Neural cell (in vitro differentiated cells): Measurements from ENCODE around the gene SLC25A21. TPM values are rescaled to one million over a fixed set of nuclear protein-coding genes. Genes with fewer than 3 reads are reported as not detected.

Experiments
- H2AFZ ChIP-seq: fragments of 200-600, 300-800 bp; sonication (generic), shearing (Covaris generic); 2 replicates; pipeline ENCODE4 v1.6.0; 2014; ENCODE audit warnings: low read depth, mild to moderate bottlenecking, antibody characterized with exemption, low read length, moderate library complexity
- H3F3A ChIP-seq: fragments of 200-600 bp; shearing (Covaris generic); 2 replicates; pipeline ENCODE4 v1.6.1; 2016; ENCODE audit warnings: mild to moderate bottlenecking, moderate library complexity, mixed read lengths, antibody characterized with exemption, low read length; ENCODE audit not compliant: insufficient read depth, poor library complexity, severe bottlenecking
- H3K27ac ChIP-seq: fragments of 200-600, 300-800 bp; sonication (generic), shearing (Covaris generic); 2 replicates; pipeline ENCODE4 v1.5.1; 2014; ENCODE audit warnings: mild to moderate bottlenecking, low read length, moderate library complexity
- H3K27me3 ChIP-seq: fragments of 300-800, 200-600 bp; sonication (generic), shearing (Covaris generic); 2 replicates; pipeline ENCODE4 v1.6.0; 2014; ENCODE audit warnings: mild to moderate bottlenecking, low read depth, low read length, moderate library complexity; ENCODE audit not compliant: insufficient read depth
- H3K36me3 ChIP-seq: fragments of 300-800, 200-600 bp; sonication (generic), shearing (Covaris generic); 2 replicates; pipeline ENCODE4 v1.5.1; 2014; ENCODE audit warnings: mild to moderate bottlenecking, antibody characterized with exemption, low read length, moderate library complexity; ENCODE audit not compliant: insufficient read depth
- H3K4me2 ChIP-seq: fragments of 300-800, 200-600 bp; sonication (generic), shearing (Covaris generic); 2 replicates; pipeline ENCODE4 v1.6.0; 2014; ENCODE audit warnings: mild to moderate bottlenecking, low read length
- H3K4me3 ChIP-seq: fragments of 300-800, 200-600 bp; sonication (generic), shearing (Covaris generic); 2 replicates; pipeline ENCODE4 v1.5.1; 2014; ENCODE audit warnings: mild to moderate bottlenecking, low read length, moderate library complexity
- H3K79me2 ChIP-seq: fragments of 200-600 bp; shearing (Covaris generic); replicated peaks from 2 replicates; pipeline ENCODE4 v1.6.0; 2014; ENCODE audit warnings: mild to moderate bottlenecking, low read length, moderate library complexity; ENCODE audit not compliant: insufficient read depth
- H3K9ac ChIP-seq: fragments of 300-800, 200-600 bp; sonication (generic), shearing (Covaris generic); 2 replicates; pipeline ENCODE4 v1.6.1; 2016; ENCODE audit warnings: mild to moderate bottlenecking, low read length, mixed read lengths
- H3K9me2 ChIP-seq: fragments of 200-600 bp; shearing (Covaris generic); 2 replicates; pipeline ENCODE4 v1.6.1; 2016; ENCODE audit warnings: mild to moderate bottlenecking, low read length, mixed read lengths; ENCODE audit not compliant: insufficient read depth
- H3K9me3 ChIP-seq: fragments of 200-600, 300-800 bp; sonication (generic), shearing (Covaris generic); 2 replicates; pipeline ENCODE4 v1.6.1; 2016; ENCODE audit warnings: mild to moderate bottlenecking, mixed run types, low read length, moderate library complexity, mixed read lengths
- H4K20me1 ChIP-seq: fragments of 200-600 bp; shearing (Covaris generic); 2 replicates; pipeline ENCODE4 v1.6.1; 2016; ENCODE audit warnings: mild to moderate bottlenecking, mixed run types; ENCODE audit not compliant: insufficient read depth
- CTCF ChIP-seq: fragments of 450-650 bp; IDR thresholded peaks from 2 replicates; pipeline ENCODE4 v1.5.1; 2014; ENCODE audit warnings: antibody characterized with exemption, mild to moderate bottlenecking, moderate library complexity; ENCODE audit not compliant: poor library complexity, severe bottlenecking
- EP300 ChIP-seq: fragments of 450-650 bp; conservative IDR thresholded peaks from 2 replicates; pipeline ENCODE4 v1.6.1; 2014; ENCODE audit warnings: antibody characterized with exemption, mild to moderate bottlenecking, moderate library complexity; ENCODE audit not compliant: poor library complexity, severe bottlenecking
- EZH2 ChIP-seq: fragments of 200-600, 300-800 bp; shearing (Covaris generic), sonication (generic); IDR thresholded peaks from 2 replicates; pipeline ENCODE4 v1.6.1; 2014; ENCODE audit warnings: antibody characterized with exemption, low read length, borderline replicate concordance, mild to moderate bottlenecking; ENCODE audit not compliant: insufficient read depth, poor library complexity, severe bottlenecking
- MXI1 ChIP-seq: fragments of 450-650 bp; conservative IDR thresholded peaks from 2 replicates; pipeline ENCODE4 v1.6.1; 2014; ENCODE audit warnings: antibody characterized with exemption, mild to moderate bottlenecking; ENCODE audit not compliant: poor library complexity, severe bottlenecking
- POLR2AphosphoS5 ChIP-seq: IDR thresholded peaks from 2 replicates; pipeline ENCODE4 v1.6.1; 2012
- RAD21 ChIP-seq: fragments of 450-650 bp; conservative IDR thresholded peaks from 2 replicates; pipeline ENCODE4 v1.6.1; 2014; ENCODE audit warnings: antibody characterized with exemption, mild to moderate bottlenecking, moderate library complexity
- REST ChIP-seq: IDR thresholded peaks from 2 replicates; pipeline ENCODE4 v1.6.1; 2012; ENCODE audit warnings: borderline replicate concordance
- SMC3 ChIP-seq: fragments of 450-650 bp; conservative IDR thresholded peaks from 2 replicates; pipeline ENCODE4 v1.6.1; 2014; ENCODE audit warnings: antibody characterized with exemption, mild to moderate bottlenecking, moderate library complexity; ENCODE audit not compliant: poor library complexity
- TAF1 ChIP-seq: IDR thresholded peaks from 2 replicates; pipeline ENCODE4 v1.6.1; 2012; ENCODE audit warnings: low read depth
- polyA plus RNA-seq: library from polyadenylated mRNA; depleted of rRNA; stranded (reverse); fragments of >200 nt; gene quantifications from 2 replicates; pipeline ENCODE4 v1.2.3, GENCODE V29; 2014

Gene SLC25A21
- polyA plus RNA-seq, 1 donor from 2014 or later = 0.35 TPM

GRCh38 chr14:37138898-37139297 lies 33.5 kb downstream of the SLC25A21 start:
- Histone ChIP-seq H3K27ac (no peak overlapping the region), H3F3A (no peaks in the 10 kb centered on the region), H4K20me1 (no peaks in the 10 kb centered on the region), H3K9ac (no peak overlapping the region), H3K4me2 (no peak overlapping the region), H3K27me3 (no peaks in the 10 kb centered on the region), H2AFZ (no peak overlapping the region), H3K9me2 (no peaks in the 10 kb centered on the region), H3K36me3 (no peaks in the 10 kb centered on the region), H3K9me3 (no peaks in the 10 kb centered on the region), H3K4me3 (no peak overlapping the region), H3K79me2 (no peaks in the 10 kb centered on the region)
- TF ChIP-seq MXI1 (no peak), RAD21 (no peak), CTCF (no peak), REST (no peak), EZH2 (no peak), POLR2AphosphoS5 (no peak)

GRCh38 chr14:37133284-37133913 lies 39.0 kb downstream of the SLC25A21 start:
- Histone ChIP-seq H3K79me2 (no peaks in the 10 kb centered on the region), H3K36me3 (no peaks in the 10 kb centered on the region), H3K27me3 (no peaks in the 10 kb centered on the region), H3F3A (no peaks in the 10 kb centered on the region), H3K4me2 (no peak overlapping the region), H3K9ac (no peak overlapping the region), H4K20me1 (no peaks in the 10 kb centered on the region), H3K9me2 (no peaks in the 10 kb centered on the region), H3K4me3 (no peak overlapping the region), H3K27ac (no peak overlapping the region), H3K9me3 (no peaks in the 10 kb centered on the region), H2AFZ (no peak overlapping the region)
- TF ChIP-seq EZH2 = no peak
- no peak for TF ChIP-seq MXI1
- TF ChIP-seq TAF1 = no peak
- no peak for TF ChIP-seq SMC3
- TF ChIP-seq RAD21 = no peak
- TF ChIP-seq EP300 = no peak
- TF ChIP-seq CTCF = no peak
- TF ChIP-seq POLR2AphosphoS5 = no peak
- no peak for TF ChIP-seq REST
